ENCODE data around the gene AK4.

The AK4 gene

GRCh38 chr1:65177457-65177856, 29.5 kb downstream of the AK4 start:
- no peak for DNase-seq

- no peak for DNase-seq
Observed at GRCh38 chr1:65178235-65178634, 30.2 kb downstream of the AK4 start.

DNA sequence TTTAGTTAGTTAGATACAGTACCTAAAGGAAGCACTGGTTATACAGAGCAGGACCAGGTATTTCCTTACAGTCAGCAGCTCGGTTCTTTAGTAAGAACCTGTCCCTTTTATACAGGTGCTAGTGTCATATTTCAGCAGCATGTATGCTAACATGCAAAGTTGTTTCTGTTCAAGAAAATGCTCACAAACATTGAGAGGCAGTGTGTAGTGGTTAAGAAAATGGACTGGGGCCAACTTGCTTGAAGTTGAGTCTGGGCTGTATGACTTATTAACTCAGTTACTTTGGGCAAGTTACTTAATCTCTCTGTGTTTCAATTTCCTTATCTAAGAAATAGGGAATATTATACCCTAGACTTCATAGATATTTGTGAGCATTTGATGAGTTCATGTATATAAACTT, 31.1 kb downstream of the AK4 start:
- DNase-seq, result no peak

GRCh38 chr1:65180977-65181376, 33.0 kb downstream of the AK4 start:
- DNase-seq, result no peak

- no peak for DNase-seq
Observed at GRCh38 chr1:65182658-65183268, 34.8 kb downstream of the AK4 start.

DNA sequence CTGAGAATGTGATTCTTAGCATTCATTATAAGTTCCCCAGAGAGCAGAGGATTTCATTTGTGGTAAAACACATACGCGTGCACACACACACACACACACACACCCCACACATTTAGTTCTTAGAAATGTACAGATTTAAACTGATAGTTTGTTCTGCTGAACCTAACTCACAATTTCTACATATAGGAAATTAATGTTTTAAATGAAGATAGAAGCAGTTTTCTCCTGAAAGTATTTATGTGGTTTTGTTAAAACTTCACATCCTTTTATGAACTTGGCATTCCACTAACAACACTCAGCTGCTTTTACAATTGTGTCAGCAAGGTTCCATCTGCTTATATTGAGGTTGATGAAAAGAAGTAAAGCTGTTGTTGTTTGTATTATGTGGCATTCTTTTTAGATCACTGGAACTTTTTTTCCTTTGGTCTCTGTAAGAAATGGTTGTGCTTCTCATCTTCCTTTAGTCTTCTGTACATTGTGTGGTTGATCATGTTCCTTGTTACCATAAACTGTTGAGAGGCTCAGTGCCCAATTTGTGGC, 41.6 kb downstream of the AK4 start:
- DNase-seq, result no peak

GRCh38 chr1:65190229-65190628, 42.2 kb downstream of the AK4 start:
- no peak for DNase-seq

DNA sequence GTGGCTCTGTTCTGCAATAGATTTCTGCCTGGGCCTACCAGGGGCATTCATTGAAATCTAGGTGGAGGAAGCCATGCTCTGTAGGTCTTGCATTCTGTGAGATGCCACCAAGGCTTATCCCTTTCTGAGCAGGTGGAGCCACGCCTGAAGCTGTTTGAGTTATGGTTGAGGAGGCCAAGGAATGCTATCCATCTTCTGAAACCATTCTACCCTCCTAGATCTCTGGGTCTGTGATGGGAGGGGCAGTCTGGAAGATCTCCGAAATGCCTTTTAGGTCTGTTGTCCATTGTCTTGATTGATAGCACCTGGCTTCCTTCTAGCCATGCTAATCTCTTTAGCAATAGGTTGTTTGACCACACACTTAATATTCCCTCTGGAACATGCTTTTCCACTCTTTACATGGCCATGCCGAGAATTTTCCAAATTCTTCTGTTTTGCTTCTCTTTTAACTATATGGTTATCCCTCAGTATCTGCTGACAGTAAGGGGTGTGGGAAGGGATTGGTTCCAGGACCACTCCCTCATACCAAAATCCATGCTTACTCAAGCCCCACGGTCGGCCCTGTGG, 45.2 kb downstream of the AK4 start:
- DNase-seq, result no peak

DNA sequence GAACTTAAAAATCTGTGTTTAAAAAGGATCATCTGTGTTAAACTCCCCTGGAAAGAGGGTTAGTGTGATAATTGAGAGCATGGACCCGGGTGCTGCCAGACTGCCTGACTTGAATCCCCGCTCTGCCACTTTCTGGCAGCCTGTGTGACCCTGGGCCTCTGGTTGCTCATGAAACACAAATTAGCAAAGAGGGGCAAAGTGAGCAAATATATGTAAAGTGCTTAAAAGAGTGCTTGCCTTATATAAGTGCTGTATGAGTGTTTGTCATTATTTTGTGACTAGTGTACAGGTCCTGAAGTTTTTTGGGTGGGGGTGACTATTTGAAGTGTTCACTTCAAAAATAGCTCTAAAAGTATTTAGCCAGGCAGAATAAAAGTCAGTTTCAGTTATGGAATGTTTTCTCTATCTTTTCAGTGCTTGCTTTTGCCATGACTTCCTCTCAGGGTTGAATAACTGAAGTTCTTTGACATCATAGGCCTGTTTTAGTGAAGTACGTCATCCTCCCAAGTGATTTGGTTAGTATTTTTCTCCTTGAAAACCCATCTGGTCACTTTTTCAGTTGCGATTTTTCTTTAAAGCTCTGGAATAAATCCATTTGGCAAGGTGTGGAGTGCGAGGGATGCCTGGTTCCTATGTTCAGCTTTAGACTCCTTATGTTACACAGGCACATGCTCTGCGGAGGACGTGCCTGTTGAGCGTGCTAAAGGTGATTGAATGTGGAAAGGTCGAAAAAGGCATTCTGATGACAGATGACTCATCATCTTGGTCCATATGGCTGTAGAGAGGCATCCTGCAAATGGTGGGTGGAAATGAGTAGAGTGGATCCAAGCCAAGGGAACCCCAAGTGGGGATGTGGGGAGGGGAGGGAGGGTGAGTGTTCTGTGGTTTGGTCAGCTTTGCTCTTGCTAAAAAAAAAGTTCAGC, 47.8 kb downstream of the AK4 start:
- no peak for DNase-seq

DNA sequence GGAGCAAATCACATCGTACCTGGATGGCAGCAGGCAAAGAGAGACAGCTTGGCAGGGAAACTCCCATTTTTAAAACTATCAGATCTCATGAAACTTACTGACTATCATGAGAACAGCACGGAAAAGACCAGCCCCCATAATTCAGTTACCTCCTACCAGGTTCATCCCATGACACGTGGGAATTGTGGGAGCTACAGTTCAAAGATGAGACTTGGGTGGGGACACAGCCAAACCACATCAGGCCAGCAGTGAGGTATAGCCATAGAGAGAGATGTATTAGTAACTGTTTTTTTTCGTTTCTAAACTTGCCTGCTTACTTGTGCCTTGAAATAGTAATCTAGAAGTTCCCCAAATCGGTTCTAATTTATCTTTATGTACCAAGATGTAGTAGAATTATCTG, 48.9 kb downstream of the AK4 start:
- DNase-seq, result no peak

DNA sequence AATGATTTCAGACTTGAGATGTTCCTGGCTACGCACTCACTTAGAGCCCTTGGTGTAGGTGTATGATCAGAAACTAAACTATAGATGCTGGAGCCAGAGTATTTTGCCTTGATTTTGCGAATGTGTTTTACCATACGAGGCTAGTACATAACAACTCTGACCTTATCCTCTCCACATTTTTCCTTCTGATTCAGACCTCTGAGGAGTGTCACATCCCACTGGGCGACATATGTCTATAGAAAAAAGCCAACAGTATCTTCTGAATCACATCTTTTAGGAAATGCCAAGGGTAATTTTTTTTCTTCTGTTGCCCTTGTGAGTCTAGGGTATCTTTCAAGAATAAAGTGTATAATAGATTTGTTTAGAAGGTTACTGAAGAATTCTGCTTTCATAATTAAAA, 49.6 kb downstream of the AK4 start:
- DNase-seq, result no peak

DNA sequence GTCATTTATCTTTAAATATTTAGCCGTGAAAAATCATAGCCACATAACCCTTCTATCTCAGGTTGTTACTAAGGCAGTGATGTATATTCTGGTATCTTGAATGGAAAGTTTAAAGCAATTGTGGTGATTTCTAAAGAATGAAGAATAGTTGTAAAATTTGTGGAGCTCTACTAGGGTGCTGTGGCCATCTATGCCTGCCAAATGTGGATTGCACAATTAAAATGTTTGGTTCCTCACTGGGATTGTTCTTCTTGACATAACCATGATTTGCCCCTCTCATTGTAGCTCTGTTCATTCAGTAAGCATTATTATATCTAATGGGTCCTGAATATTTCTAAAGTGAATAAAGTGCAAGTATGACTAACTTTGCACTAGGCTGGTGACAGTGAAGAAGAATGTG, 50.1 kb downstream of the AK4 start:
- no peak for DNase-seq

- no peak for DNase-seq
Observed at GRCh38 chr1:65200411-65200810, 52.4 kb downstream of the AK4 start.

DNA sequence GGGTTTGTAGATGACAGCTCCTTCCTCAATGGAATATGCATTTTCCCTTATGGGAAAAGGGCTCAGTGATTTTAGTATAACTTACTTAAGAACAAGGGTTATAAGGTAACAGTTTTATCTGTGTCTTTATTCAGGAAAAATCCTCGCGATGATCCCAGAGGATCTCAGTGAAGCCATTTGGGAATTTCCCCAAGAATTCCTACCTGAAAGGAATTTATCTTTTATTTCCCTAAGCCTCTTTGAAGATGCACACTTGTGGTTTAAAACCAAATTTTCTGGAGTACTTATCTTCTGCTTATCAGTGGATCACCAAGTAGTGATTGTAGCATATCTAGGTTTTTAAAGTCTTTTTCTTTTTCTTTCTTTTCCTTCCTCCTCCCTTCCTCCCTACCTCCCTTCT, 58.8 kb downstream of the AK4 start:
- no peak for DNase-seq

GRCh38 chr1:65207317-65207716, 59.3 kb downstream of the AK4 start:
- no peak for DNase-seq

DNA sequence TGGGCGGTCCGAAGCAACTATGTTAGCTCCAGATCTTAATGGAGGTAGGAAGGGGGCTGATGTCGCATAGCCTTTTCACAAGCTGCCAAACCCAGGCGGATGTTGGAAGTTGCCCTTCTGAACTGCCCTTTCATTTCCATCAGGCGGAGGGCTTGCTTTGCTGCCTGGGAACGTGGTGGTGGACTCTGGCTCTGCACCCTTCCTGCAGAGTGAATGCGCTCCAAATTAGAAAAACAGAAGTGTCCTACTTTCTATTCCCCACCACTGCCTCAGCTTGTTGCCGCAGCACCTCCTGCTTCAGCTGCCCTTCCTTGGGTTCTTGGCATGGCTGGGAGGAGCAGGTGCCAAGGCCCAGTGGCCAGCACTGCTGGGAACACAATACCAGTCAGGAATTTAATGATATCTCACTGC, 60.6 kb downstream of the AK4 start:
- DNase-seq, result no peak

- peak in 1 of 2 experiments; percentile 7 for DNase-seq
Observed at GRCh38 chr1:65209005-65209885, 61.2 kb downstream of the AK4 start.

- no peak for DNase-seq
Observed at GRCh38 chr1:65210325-65210724, 62.3 kb downstream of the AK4 start.

GRCh38 chr1:65211331-65211730, 63.3 kb downstream of the AK4 start:
- no peak for DNase-seq

GRCh38 chr1:65213271-65214023, 65.4 kb downstream of the AK4 start:
- DNase-seq, result no peak

DNA sequence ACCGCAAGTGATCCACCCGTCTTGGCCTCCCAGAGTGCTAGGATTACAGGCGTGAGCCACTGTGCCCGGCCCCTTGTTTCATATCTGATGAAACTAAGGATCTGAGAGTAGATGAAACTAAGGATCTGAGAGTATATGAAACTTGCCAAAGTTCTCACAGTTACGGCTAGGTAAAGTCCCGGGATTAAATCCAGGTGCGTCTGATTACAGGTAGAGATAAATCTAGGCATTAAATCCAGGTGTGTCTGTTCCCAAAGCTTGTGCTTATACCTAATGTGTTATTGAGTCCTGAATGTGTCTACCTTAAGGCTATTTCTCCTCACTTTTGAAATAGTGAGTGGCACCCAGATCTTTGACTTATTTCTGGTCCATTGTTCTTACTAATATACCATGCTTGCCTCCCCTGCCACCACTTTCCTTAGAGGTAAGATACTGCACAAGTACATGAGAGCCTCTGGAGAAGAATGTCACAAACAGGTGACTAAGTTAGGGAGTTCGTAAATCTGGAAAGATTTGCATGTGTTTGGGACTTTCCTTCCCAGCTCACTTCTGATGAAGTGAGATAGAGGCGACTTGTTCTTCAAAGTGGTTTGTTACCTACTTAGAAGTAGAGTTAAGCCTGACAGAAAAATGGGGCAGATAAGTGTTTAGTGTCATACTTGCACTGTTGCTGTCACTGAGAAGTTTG, 66.5 kb downstream of the AK4 start:
- DNase-seq, result no peak
